ENCODE data around the gene SERPINA6.

Gene SERPINA6

GRCh38 chr14:94330857-94331256 lies 7.7 kb upstream of the SERPINA6 start:
- Histone ChIP-seq H3K27ac (no peak overlapping the region), H3K4me3 (no peak overlapping the region)

DNA sequence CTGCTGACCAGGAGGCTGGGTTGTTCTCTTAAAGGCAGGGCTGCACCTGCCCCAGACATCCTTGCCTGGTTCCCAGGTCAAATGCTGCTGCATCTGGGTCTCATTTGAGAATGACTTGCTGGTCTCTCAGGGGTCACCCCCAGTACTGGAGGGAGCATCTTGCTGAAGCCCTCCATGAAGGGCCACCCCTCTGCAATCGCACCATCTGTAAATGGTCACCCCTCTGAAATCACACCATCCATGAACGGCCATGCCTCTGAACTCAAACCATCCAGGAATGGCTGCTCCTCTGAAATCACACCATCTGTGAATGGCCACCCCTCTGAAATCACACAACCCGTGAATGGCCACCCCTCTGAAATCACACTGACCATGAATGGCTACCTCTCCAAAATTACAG lies 7.3 kb upstream of the SERPINA6 start:
- Histone ChIP-seq H3K4me3 (no peak overlapping the region), H3K27ac (no peak overlapping the region)

DNA sequence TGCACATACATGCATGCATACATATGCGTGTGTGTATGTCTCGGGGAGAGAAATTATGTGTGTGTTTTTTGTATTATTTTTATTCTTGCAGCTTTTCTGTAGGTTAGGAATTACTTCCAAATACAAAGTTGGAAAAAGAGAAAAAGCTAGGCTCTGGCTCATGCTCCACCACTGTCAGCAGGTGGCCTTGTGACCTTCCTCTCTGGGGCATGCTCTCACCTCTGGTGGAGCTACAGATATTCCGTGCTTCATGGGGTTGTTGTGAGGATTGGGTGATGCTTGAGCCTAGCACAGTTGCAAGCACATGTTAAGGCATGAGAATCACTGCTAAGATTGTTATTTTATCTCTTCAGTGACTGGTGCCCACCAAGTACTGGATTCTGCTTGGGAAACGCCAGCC lies 6.7 kb upstream of the SERPINA6 start:
- Histone ChIP-seq H3K4me3 (no peak overlapping the region), H3K27ac (no peak overlapping the region)

GRCh38 chr14:94328196-94328595 lies 5.1 kb upstream of the SERPINA6 start:
- H3K27ac ChIP-seq: no peak overlapping the region
- no peak overlapping the region for H3K4me3 ChIP-seq

DNA sequence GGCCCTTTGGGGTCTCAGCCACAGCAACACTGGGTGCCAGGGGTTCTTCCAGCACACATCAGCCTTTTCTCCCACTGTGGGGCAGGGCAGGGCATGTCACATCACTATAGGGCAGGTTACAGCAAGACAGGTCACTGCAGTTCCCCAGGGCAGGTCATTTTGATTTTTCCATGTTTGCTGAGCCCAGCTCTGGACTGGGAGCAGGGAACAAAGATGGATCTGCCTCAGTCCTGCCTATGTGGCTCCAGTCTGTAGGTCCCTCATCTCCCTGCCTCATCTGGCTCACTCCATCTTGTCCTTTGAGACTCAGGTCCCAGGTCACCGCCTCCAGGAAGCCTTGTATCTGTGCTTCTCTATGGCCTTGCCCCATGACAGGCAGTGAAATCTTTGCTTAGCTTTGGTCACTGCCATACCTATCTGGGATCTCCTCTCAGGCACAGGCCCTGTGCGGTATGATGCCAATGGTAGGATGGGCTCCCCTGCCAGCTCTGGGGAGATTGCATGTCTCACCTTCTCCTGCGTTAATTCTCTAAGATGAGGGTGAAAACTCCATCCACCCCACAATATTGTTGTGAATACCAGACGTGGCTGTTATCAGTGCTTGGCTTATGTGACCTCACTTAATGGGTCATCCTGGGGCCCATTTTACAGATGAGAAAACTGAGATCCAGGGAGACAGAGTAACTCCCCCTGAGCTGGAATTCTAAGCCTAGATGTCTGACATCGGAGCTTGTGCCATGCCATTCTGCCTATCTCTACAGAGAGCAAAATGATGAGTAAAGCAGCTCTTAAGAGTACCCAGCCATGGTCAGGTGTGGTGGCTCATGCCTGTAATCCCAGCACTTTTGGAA lies 1.5 kb downstream of the SERPINA6 start:
- Histone ChIP-seq H3K4me3 (no peak overlapping the region), H3K27ac (no peak overlapping the region)

DNA sequence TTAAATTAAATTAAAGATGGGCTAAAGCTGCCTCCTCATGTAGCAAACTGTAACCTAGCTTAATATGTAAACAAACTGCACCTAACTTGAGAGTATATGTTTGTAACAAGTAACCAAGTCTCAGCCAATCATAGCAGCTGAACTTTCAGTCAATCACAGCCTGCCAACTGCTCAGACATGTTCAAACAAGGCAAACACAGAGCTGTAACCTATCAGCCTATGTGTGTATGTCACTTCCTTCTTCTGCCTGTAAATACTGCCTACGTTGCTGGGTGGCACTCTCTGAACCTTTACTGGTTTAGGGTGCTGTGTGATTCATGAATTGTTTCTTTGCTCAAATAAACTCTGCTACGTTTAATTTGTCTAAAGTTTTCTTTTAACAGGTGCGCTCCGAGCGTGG lies 2.9 kb downstream of the SERPINA6 start:
- H3K27ac ChIP-seq: peak overlapping the region in 11 of 21 experiments; percentile 16 to 82 (median 38)
- H3K4me3 ChIP-seq: no peak overlapping the region

DNA sequence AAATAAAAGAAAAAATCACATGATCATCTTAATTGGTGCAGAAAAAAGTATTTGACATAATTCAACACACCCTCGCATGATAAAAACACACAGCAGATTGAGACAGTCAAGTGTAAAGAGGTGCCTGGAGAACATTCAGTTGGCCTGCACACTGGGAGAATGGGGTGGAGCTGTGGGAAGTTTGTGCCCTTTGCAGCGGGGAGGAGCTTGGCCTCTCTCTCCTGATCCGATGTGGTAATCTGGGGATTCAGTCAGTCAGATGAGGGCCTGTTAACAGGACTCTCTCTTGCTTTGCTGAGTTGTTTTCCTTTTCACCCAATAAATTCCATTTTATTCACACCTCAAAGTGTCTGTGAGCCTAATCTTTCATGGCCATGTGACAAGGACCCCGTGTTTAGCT lies 5.9 kb downstream of the SERPINA6 start:
- Histone ChIP-seq H3K27ac (peak overlapping the region in 3 of 21 experiments; percentile 27 to 58 (median 45)), H3K4me3 (no peak overlapping the region)

GRCh38 chr14:94316692-94317091 lies 6.4 kb downstream of the SERPINA6 start:
- Histone ChIP-seq H3K27ac (peak overlapping the region in 2 of 21 experiments; percentile 11 to 36), H3K4me3 (no peak overlapping the region)

GRCh38 chr14:94314890-94315289 lies 8.2 kb downstream of the SERPINA6 start:
- no peak overlapping the region for H3K27ac ChIP-seq
- H3K4me3 ChIP-seq: no peak overlapping the region

- no peak overlapping the region for H3K27ac ChIP-seq
- H3K4me3 ChIP-seq: no peak overlapping the region
Observed at GRCh38 chr14:94313991-94314655, 9.0 kb downstream of the SERPINA6 start.

GRCh38 chr14:94312481-94313246 lies 10.5 kb downstream of the SERPINA6 start:
- H3K27ac ChIP-seq: no peak overlapping the region
- no peak overlapping the region for H3K4me3 ChIP-seq

DNA sequence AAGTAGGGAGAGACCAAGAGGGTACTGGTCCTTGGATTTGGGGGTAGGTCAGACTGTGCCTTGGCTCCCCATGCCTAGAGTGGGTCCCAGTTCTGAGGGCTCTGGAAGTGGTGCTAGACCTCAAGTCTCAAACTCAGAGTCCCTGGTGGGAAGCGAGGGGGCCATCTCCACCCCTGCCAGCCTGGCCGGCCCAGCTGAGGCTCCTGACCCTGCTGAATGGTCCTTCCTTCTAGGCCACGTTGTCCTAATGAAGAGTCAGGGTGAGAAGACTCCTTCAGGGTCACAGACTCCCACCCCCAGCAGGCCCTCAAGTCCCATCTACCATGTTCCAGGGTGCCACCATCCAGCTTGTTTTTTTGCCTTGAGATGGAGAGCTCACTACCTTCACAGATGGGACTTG lies 12.9 kb downstream of the SERPINA6 start:
- no peak overlapping the region for H3K27ac ChIP-seq
- no peak overlapping the region for H3K4me3 ChIP-seq

DNA sequence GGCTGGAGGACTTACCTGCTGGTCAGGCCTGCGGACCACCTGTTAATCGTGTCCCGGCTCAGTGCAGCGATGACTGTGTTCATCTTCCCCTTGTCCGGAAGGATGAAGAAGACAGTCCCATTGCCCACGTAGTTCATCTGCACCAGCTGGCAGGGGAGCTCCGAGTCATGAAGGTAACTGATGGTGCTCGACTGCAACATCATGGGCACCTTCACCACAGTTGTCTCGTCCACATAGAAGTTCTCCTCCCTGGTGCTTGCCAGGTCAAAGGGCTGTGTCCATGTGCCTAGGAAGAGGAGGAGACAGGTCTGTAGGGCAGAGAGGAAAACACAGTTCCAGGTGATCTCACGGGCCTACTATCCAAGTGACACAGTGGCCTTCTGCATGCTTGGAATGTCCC lies 13.4 kb downstream of the SERPINA6 start:
- H3K27ac ChIP-seq: no peak overlapping the region
- H3K4me3 ChIP-seq: no peak overlapping the region

DNA sequence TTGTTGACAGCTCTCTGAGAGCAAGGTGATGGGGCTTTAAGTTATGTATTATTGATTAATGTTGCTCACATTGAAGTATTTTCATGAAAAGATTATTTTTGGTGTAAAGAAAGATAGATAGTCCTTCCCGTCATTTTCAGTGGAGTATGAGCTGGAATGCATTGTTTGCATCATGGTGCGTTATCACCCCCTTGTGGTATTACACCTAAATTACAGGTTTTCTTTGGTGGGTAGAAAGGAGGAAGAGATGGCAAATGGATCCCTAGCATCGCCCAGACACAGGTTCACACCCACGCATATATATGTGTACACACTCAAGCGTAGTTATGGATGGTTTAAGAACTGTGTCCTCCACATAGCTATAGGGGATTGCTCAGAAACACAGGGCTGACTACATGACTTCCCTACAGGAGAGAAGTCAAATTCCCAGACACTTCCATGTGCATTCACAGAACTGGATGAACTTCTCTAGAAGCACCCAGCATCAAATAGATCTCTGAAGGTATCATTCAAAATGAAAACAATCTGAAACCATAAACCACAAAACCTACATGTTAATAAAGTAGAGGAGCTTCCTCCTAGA lies 15.6 kb downstream of the SERPINA6 start:
- no peak overlapping the region for H3K4me3 ChIP-seq
- no peak overlapping the region for H3K27ac ChIP-seq

DNA sequence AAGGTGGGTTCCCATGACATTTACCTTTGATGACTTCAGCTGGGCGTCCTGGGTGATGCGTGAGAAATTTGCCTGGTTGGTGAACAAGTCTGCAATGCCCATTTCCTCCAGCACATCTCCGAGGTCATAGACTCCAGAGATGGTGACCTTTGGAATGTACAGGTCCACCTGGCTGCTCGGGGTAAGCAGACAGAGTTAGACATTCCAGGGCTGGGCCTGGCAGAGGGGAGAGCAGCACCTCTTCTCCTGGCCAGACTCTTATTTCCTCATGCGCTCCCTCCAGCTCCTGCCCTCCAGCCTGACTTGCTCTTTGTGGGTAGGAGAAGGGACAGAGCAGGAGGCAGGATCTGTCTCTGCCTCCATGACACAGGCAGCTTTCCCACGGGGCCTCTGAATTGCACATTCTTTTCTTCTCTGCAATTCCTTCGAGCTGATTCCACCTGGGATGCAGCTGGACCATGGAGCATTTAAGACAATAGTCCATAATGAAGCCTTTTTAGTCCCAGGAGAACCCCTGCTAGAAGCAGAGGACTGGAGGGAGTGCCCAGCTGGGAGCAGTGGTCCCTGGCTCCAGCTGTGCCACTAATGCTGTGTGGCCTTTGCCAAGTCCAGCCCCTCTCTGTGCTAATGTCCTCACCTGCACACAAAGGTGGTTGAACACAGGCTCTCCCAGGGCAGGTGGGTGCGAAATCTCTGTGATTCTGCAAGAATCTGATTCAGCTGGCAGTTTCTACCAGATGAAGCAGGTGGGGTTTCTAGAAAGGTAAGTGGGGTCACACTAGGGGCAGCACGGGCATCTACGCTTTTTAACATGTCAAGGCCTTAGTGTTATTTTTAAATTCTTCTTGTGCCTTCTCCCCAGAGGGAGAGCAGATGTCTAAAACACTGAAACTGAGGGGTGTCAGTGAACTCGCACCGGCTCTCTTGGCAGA lies 16.8 kb downstream of the SERPINA6 start:
- H3K4me3 ChIP-seq: no peak overlapping the region
- no peak overlapping the region for H3K27ac ChIP-seq

DNA sequence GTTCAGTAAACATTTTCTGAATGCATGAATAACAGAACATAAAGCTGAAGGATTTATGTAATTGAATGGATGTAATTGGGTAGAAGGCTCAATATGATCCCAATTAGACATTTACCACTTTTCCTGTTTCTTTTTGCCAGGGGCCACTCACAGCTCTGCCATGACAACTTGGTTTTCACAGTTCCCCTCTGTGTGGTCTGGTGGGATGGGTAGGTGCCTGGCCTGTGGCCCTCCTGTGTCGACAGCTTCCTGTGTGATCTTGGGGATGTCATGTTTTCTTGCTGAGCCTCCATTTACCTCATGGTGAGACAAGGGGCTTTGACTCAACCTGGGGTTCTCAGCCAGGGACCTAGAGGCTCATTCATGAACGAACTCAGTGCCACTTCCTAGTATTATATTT lies 17.5 kb downstream of the SERPINA6 start:
- Histone ChIP-seq H3K4me3 (no peak overlapping the region), H3K27ac (no peak overlapping the region)

DNA sequence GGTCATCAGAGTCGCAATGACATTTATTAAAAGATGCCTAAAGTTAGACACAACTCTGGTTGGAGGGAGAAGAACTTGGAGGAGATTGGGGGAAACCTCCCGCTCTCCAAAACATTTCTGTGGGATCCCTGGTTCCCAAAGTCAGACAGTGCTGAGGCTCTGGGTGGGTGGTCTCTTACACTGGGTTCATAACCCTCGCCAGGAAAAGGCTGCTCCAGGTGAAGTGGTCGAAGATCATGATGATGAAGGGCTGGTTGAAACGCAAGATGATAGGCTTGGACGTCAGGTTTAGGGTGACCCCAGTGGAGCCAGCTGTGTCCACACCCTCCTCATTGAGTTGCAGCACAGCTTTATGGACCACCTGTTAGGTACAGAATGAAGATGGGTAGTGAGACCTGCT lies 18.9 kb downstream of the SERPINA6 start:
- H3K4me3 ChIP-seq: no peak overlapping the region
- H3K27ac ChIP-seq: no peak overlapping the region

DNA sequence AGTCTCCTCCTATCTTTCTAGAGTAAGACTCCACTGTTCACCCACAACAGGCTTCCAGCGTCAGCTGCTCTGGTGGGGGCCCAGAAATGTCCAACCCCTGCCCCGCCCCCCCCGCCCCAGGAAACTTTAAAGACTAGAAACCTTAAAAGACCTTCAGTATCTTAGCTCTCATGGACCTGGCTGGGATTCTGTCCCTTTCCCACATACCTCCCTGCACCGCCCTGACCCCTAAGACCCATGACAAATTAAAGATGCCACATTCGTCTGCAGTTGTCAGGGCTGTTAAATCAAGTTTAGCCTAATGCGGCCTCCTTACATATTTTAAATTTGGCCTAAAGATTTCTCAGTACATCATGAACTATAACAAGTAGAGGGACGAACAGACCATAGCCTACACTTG lies 20.0 kb downstream of the SERPINA6 start:
- Histone ChIP-seq H3K27ac (no peak overlapping the region), H3K4me3 (no peak overlapping the region)

- Histone ChIP-seq H3K27ac (no peak overlapping the region), H3K4me3 (no peak overlapping the region)
Observed at GRCh38 chr14:94298130-94298529, 25.0 kb downstream of the SERPINA6 start.
